PC-9 (cell line): ENCODE data around the gene GMIP. TPM values are rescaled to one million over a fixed set of nuclear protein-coding genes. Genes with fewer than 3 reads are reported as not detected.

Experiments used
- BruUV-seq: library from RNA; stranded (reverse); fragments of 400-500 nt; replicated peaks from 2 replicates; lab custom pipeline; 2021; lab: Mats Ljungman, UMichigan
- CTCF ChIA-PET: fragments of 300-600 bp; sonication (Branson Sonifier 250); formaldehyde crosslinking; loops from one replicate; lab custom pipeline; 2022; ENCODE audit warnings: antibody characterized with exemption; lab: Charles Lee
- POLR2A ChIA-PET: fragments of 300-600 bp; sonication (Branson Sonifier 250); formaldehyde crosslinking; loops from one replicate; lab custom pipeline; 2022; ENCODE audit warnings: antibody characterized with exemption; ENCODE audit not compliant: unreplicated experiment; lab: Charles Lee
- DNase-seq, 2 experiments: peaks; one replicate each; pipeline versions ENCODE4 v3.0.0 to v3.0.0-alpha.2; 2015 to 2022; ENCODE audit warnings: mixed read lengths in 1 of 2
- H2AFZ ChIP-seq: fragments of 200-600 bp; sonication (generic); 2 replicates; pipeline ENCODE4 v1.8.1; 2017; ENCODE audit warnings: antibody characterized with exemption
- H3F3A ChIP-seq: fragments of 200-600 bp; sonication (generic); 2 replicates; pipeline ENCODE4 v1.8.1; 2017; ENCODE audit warnings: antibody characterized with exemption, mild to moderate bottlenecking, low read depth; ENCODE audit not compliant: insufficient read depth
- H3K27ac ChIP-seq: fragments of 200-600 bp; sonication (generic); 2 replicates; pipeline ENCODE4 v1.6.1; 2016; ENCODE audit warnings: mixed run types
- H3K27me3 ChIP-seq: fragments of 200-600 bp; sonication (generic); 2 replicates; pipeline ENCODE4 v1.6.1; 2016; ENCODE audit warnings: low read depth, mixed run types; ENCODE audit not compliant: insufficient read depth
- H3K36me3 ChIP-seq: fragments of 200-600 bp; sonication (generic); 2 replicates; pipeline ENCODE4 v1.6.1; 2016; ENCODE audit warnings: low read depth, mixed run types
- H3K4me1 ChIP-seq: fragments of 200-600 bp; sonication (generic); replicated peaks from 2 replicates; pipeline ENCODE4 v1.6.1; 2016; ENCODE audit warnings: mixed run types; ENCODE audit not compliant: insufficient read depth
- H3K4me2 ChIP-seq: fragments of 200-600 bp; sonication (generic); 2 replicates; pipeline ENCODE4 v1.6.1; 2017; ENCODE audit warnings: mixed run types
- H3K4me3 ChIP-seq: fragments of 200-600 bp; sonication (generic); 2 replicates; pipeline ENCODE4 v1.6.1; 2016; ENCODE audit warnings: mixed run types
- H3K79me2 ChIP-seq: fragments of 200-600 bp; sonication (generic); 2 replicates; pipeline ENCODE4 v1.6.1; 2017; ENCODE audit warnings: low read depth, mixed run types
- H3K9me2 ChIP-seq: fragments of 200-600 bp; sonication (generic); 2 replicates; pipeline ENCODE4 v1.8.1; 2017; ENCODE audit warnings: mild to moderate bottlenecking; ENCODE audit not compliant: insufficient read depth
- H3K9me3 ChIP-seq: fragments of 200-600 bp; sonication (generic); 2 replicates; pipeline ENCODE4 v1.8.1; 2016; ENCODE audit warnings: low read depth; ENCODE audit not compliant: insufficient read depth
- H4K20me1 ChIP-seq: fragments of 200-600 bp; sonication (generic); 2 replicates; pipeline ENCODE4 v1.8.1; 2017; ENCODE audit not compliant: insufficient read depth
- EZH2 ChIP-seq: fragments of 200-600 bp; sonication (generic); IDR thresholded peaks from 2 replicates; pipeline ENCODE4 v1.8.0; 2017; ENCODE audit warnings: antibody characterized with exemption, low read depth
- intact Hi-C: fragments of 100-400 bp; cut with micrococcal nuclease; formaldehyde crosslinking; loops from one replicate; pipeline ENCODE4 v1.10.0; 2022; ENCODE audit not compliant: unreplicated experiment
- total RNA-seq: library from RNA; stranded (reverse); gene quantifications from 2 replicates; pipeline ENCODE4 v1.2.3, GENCODE V29; 2021
- TF ChIP-seq, protein P1 (sequence below): fragments of 200-600 bp; sonication (generic); conservative IDR thresholded peaks from 2 replicates; pipeline ENCODE4 v1.6.1; 2017; ENCODE audit warnings: mixed run types, antibody characterized with exemption, mild to moderate bottlenecking, moderate library complexity

Gene GMIP
- total RNA-seq, 1 experiment from 2014 or later, result 15.4 TPM

- Histone ChIP-seq H3K4me1 (peaks cover 48% of the 10 kb centered on the region), H3K79me2 (peaks cover 7% of the 10 kb centered on the region; the same call in 1 of the 2 replicates), H3K9me2 (no peaks in the 10 kb centered on the region), H3K4me2 (peak overlapping the region; percentile 66), H4K20me1 (no peaks in the 10 kb centered on the region), H3F3A (peaks cover 47% of the 10 kb centered on the region), H3K36me3 (no peaks in the 10 kb centered on the region), H3K27ac (peak overlapping the region; percentile 76), H3K27me3 (no peaks in the 10 kb centered on the region), H3K4me3 (0 out of 2 replicates have a peak overlapping the region, but pooled peaks have one; percentile 6), H2AFZ (no peak overlapping the region), H3K9me3 (no peaks in the 10 kb centered on the region)
- TF ChIP-seq, protein P1, sequence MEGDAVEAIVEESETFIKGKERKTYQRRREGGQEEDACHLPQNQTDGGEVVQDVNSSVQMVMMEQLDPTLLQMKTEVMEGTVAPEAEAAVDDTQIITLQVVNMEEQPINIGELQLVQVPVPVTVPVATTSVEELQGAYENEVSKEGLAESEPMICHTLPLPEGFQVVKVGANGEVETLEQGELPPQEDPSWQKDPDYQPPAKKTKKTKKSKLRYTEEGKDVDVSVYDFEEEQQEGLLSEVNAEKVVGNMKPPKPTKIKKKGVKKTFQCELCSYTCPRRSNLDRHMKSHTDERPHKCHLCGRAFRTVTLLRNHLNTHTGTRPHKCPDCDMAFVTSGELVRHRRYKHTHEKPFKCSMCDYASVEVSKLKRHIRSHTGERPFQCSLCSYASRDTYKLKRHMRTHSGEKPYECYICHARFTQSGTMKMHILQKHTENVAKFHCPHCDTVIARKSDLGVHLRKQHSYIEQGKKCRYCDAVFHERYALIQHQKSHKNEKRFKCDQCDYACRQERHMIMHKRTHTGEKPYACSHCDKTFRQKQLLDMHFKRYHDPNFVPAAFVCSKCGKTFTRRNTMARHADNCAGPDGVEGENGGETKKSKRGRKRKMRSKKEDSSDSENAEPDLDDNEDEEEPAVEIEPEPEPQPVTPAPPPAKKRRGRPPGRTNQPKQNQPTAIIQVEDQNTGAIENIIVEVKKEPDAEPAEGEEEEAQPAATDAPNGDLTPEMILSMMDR, result no peak
- TF ChIP-seq EZH2, result no peak
- BruUV-seq, result no TSS peak
- CTCF ChIA-PET, result interaction anchor here (0.7 kb wide), 1 partner anchor 231 kb away, joined by 13 read pairs; no protein-coding TSS in a partner anchor
- peak; percentile 67 to 100 for DNase-seq
- intact Hi-C loops, result loop anchor here (1.0 kb wide), 2 partner anchors 11 to 15 kb away; no protein-coding TSS in a partner anchor
- POLR2A ChIA-PET, result interaction anchor here (0.6 kb wide), 2 partner anchors 10 to 37 kb away, joined by 3 to 5 read pairs; no protein-coding TSS in a partner anchor
These were observed 37.4 kb downstream of the GMIP start for GRCh38 chr19:19606021-19606420.

DNA sequence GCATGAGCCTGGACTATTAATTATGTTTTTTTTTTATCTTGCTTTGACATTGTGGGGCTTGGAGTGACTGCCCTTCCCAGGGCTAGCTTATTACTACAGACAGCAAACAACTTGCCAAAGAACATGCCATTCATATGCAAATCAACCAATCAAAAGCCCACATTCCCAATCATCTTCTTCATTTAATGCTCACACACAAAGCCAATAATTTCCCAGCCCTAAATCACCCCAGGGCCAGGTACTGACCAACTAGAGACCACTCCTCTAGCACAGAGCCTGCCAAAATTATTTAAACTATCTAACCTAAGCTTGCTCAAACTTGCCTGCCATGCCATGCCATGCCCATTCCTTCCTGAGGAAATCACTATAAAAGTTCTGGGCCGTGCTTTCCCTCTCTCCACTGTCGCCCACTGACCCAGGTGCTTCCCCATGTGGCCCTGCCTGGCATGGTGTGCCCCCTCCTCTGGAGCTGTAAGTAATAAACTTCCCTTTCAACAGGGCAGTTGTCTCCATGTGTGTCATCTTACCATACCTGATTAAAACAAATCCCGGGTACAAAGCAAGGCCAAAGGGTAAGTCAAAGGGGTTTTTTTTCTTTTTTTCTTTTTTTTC is 40.6 kb downstream of the GMIP start:
- CTCF ChIA-PET, result no interaction called here
- peak in 1 of 2 experiments; percentile 39 for DNase-seq
- POLR2A ChIA-PET, result no interaction called here

GRCh38 chr19:19602136-19602712 is 41.2 kb downstream of the GMIP start:
- intact Hi-C loops, result no loop called here
- no peak overlapping the region for H3K4me3 ChIP-seq
- peak overlapping the region; percentile 73 for H3K27ac ChIP-seq
- ChIA-PET POLR2A (no interaction called here), CTCF (interaction anchor here (0.6 kb wide), 1 partner anchor 409 kb away, joined by 3 read pairs; no protein-coding TSS in a partner anchor)
- no peak overlapping the region for H2AFZ ChIP-seq
- H3K79me2 ChIP-seq, result peaks cover 10% of the 10 kb centered on the region; the same call in 1 of the 2 replicates
- peaks cover 61% of the 10 kb centered on the region for H3K4me1 ChIP-seq
- peaks cover 49% of the 10 kb centered on the region for H3F3A ChIP-seq
- peak overlapping the region; percentile 58 for H3K4me2 ChIP-seq
- H4K20me1 ChIP-seq, result no peaks in the 10 kb centered on the region
- H3K9me2 ChIP-seq, result no peaks in the 10 kb centered on the region
- H3K36me3 ChIP-seq, result no peaks in the 10 kb centered on the region
- TF ChIP-seq, protein P1, result no peak
- TF ChIP-seq EZH2, result no peak
- no peaks in the 10 kb centered on the region for H3K9me3 ChIP-seq
- BruUV-seq, result no TSS peak
- H3K27me3 ChIP-seq, result no peaks in the 10 kb centered on the region
- peak; percentile 40 to 98 for DNase-seq

More for the DNA sequence above, 40.6 kb downstream of the GMIP start:
- Histone ChIP-seq H3K27ac (peak overlapping the region; percentile 73), H3K9me3 (no peaks in the 10 kb centered on the region), H3K4me2 (peak overlapping the region; percentile 58), H3K4me1 (peaks cover 57% of the 10 kb centered on the region), H3F3A (peaks cover 46% of the 10 kb centered on the region), H3K4me3 (no peak overlapping the region), H4K20me1 (no peaks in the 10 kb centered on the region), H3K27me3 (no peaks in the 10 kb centered on the region), H3K36me3 (no peaks in the 10 kb centered on the region), H3K9me2 (no peaks in the 10 kb centered on the region), H3K79me2 (peaks cover 10% of the 10 kb centered on the region; the same call in 1 of the 2 replicates), H2AFZ (no peak overlapping the region)
- no TSS peak for BruUV-seq
- intact Hi-C loops, result no loop called here
- no peak for TF ChIP-seq EZH2
- TF ChIP-seq, protein P1, result no peak
